GM06990 (cell line): ENCODE data around the gene DDB1.

Source experiments
- DNase-seq: peaks from one replicate; pipeline ENCODE4 v3.0.0-alpha.2; 2011; ENCODE audit not compliant: insufficient read length; ENCODE audit errors: extremely low read depth
- H3K27me3 ChIP-seq: replicated peaks from 2 replicates; pipeline ENCODE4 v1.6.0; 2011; ENCODE audit warnings: low read length; ENCODE audit not compliant: control insufficient read depth, insufficient read depth
- H3K36me3 ChIP-seq: 2 replicates; pipeline ENCODE4 v1.5.1; 2011; ENCODE audit warnings: low read length; ENCODE audit not compliant: control insufficient read depth, insufficient read depth
- H3K4me3 ChIP-seq: replicated peaks from 2 replicates; pipeline ENCODE4 v1.5.1; 2011; ENCODE audit warnings: low read depth, mild to moderate bottlenecking, control low read depth, low read length
- TF ChIP-seq, protein P1 (sequence below): IDR thresholded peaks from 2 replicates; pipeline ENCODE4 v1.5.1; 2011; ENCODE audit warnings: low read length, control low read depth, mild to moderate bottlenecking, inconsistent platforms; ENCODE audit not compliant: insufficient read depth, poor library complexity, severe bottlenecking

Gene DDB1

DNA sequence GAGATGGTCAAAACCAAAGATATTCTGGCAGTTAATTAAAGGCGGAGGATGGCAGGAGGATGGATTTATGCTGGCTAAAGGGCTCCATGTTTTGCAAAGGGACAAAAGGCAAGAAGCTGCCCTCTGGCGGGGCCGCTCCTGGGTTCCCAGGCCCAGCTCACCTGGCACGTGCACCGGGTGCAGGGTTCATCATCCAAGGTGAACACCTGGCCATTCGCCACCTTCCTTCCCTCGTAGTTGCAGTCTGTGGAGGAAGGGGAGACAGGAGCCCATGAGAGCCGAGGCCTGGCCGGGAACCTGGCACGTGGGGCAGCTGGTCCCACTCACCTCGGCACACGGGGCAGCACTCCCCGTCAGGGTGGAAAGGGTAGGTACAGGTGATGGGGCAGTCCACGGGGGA is 68.1 kb downstream of the DDB1 start:
- Histone ChIP-seq H3K36me3 (peaks cover 2% of the 10 kb centered on the region), H3K4me3 (no peak overlapping the region), H3K27me3 (no peaks in the 10 kb centered on the region)
- DNase-seq = no peak
- TF ChIP-seq, protein P1, sequence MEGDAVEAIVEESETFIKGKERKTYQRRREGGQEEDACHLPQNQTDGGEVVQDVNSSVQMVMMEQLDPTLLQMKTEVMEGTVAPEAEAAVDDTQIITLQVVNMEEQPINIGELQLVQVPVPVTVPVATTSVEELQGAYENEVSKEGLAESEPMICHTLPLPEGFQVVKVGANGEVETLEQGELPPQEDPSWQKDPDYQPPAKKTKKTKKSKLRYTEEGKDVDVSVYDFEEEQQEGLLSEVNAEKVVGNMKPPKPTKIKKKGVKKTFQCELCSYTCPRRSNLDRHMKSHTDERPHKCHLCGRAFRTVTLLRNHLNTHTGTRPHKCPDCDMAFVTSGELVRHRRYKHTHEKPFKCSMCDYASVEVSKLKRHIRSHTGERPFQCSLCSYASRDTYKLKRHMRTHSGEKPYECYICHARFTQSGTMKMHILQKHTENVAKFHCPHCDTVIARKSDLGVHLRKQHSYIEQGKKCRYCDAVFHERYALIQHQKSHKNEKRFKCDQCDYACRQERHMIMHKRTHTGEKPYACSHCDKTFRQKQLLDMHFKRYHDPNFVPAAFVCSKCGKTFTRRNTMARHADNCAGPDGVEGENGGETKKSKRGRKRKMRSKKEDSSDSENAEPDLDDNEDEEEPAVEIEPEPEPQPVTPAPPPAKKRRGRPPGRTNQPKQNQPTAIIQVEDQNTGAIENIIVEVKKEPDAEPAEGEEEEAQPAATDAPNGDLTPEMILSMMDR = no peak

DNA sequence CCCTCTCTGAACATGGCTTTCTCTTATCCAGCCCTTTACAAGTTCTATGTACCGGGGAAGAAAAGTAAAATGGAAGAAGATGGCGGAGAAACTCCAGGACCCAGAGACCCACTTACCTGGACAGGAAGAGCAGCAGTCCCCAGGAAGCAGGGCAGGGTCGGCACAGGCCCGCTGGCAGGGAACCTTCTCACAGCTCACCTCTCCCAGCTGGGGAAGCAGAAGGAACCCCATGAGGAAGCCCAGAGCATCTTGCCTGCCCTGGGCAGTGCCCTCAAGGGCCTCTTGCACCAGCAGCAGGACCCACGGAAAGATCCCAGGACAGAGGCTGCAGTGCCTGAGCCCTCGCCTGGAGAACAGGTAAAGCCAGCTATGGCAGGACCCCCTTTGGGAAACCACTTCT is 68.5 kb downstream of the DDB1 start:
- H3K36me3 ChIP-seq = peaks cover 2% of the 10 kb centered on the region
- DNase-seq = no peak
- no peaks in the 10 kb centered on the region for H3K27me3 ChIP-seq
- TF ChIP-seq, protein P1 = no peak
- H3K4me3 ChIP-seq = no peak overlapping the region

DNA sequence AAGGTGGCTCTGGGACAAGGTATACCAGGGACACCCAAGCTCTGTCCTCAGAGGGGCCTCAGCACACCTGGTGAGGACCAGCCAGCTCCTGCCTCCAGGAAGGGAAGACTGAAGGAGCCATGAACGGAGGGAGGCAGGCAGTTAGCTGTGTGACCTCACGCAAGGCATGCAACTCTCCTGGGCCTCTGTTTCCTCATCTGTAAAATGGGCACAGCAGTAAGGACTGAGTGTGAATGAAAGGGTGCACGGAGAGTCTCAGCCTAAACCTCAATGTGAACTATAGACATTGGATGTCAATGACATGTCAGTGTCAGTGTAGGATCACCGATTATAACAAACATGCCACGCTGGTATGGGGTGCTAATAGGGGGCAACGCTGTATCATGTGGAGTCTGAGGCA is 73.5 kb downstream of the DDB1 start:
- no peak for DNase-seq
- no peaks in the 10 kb centered on the region; the same call in none of the 2 replicates for H3K36me3 ChIP-seq
- TF ChIP-seq, protein P1 = no peak

DNA sequence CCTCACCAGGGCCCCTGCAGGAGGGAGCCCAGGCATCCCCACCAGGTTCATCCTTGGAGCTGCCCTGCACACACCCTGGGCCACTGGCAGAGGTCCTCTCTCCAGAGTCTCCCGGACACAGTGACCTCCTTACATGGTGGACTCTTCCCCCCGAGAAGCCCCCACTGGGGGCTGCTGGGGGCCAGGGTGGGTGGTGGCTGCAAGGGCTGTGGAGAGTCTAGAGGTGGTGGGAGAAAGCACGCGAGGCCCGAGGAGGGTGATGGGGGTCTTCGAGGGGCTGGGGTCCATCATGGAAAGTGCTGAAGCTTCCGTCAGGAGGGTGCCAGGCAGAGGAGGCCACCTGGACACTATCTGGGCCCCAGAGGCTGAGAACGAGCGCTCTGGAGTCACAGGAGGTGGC is 74.4 kb downstream of the DDB1 start:
- TF ChIP-seq, protein P1 = no peak
- no peak for DNase-seq
- Histone ChIP-seq H3K36me3 (no peaks in the 10 kb centered on the region; the same call in none of the 2 replicates), H3K4me3 (no peak overlapping the region), H3K27me3 (no peaks in the 10 kb centered on the region)

More for the DNA sequence above, 73.5 kb downstream of the DDB1 start:
- no peaks in the 10 kb centered on the region for H3K27me3 ChIP-seq
- H3K4me3 ChIP-seq = no peak overlapping the region

DNA sequence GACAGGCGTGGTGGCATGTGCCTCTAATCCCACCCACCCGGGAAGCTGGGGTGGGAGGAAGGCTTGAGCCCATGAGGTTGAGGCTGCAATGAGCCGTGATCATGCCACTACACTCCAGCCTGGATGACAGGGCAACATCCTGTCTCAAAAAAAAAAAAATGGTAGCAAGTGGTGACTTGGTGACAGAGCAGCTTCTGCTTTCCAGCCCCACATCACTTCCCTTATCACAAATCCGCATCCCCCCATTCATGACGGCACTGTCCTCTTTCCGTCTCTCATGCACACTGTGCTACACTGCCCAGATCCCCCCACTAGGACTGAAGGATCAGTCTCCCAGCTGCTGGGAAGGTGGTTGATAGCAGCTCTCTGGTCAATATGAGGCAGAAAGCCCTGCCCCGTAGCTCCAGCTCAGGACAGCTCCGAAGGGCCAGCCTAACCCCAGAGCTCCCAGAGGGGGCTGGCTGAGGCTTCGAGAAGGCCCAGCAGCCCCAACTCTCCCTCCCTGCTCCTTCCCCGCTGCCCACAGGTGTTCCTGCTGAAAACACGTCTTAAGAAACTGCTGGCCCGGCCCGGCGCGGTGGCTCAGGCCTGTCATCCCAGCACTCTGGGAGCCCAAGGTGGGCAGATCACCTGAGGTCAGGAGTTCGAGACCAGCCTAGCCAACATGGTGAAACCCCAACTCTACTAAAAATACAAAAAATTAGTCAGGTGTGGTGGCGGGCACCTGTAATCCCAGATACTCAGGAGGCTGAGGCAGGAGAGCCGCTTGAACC is 76.0 kb downstream of the DDB1 start:
- TF ChIP-seq, protein P1 = no peak
- Histone ChIP-seq H3K36me3 (no peaks in the 10 kb centered on the region; the same call in none of the 2 replicates), H3K4me3 (no peak overlapping the region), H3K27me3 (no peaks in the 10 kb centered on the region)
- DNase-seq = no peak
